ENCODE results near the gene CCDC92. TPM values are rescaled to one million over a fixed set of nuclear protein-coding genes. Genes with fewer than 3 reads are reported as not detected.

Gene CCDC92
- total and polyA plus RNA-seq, 2 of the 13 experiments (the other 11 are each of a cell fraction or from before 2014, with no cell fraction given), result 5.4 to 14.7 TPM

GRCh38 chr12:124010687-124011086 is 38.1 kb upstream of the CCDC92 start:
- FAIRE-seq (no peak), DNase-seq (ENCODE audit: low spot score) (no peak), ATAC-seq (no peak)
- Histone ChIP-seq H3K27ac (ENCODE audit: extremely low read length, insufficient read depth, low read length) (no peak overlapping the region), H2AFZ (ENCODE audit: low read length) (no peak overlapping the region), H3K4me1 (ENCODE audit: insufficient read depth, low read length) (0 out of 2 replicates have a peak, but pooled peaks cover 4% of the 10 kb centered on the region), H3K4me3 (replicated peaks in 1 of 3; ENCODE audit: insufficient read depth in 1 of 3, low read depth in 2 of 3, low read length in 3 of 3) (no peak overlapping the region), H3K36me3 (replicated peaks in 1 of 2; ENCODE audit: control insufficient read depth in 1 of 2, insufficient read depth in 2 of 2, low read length in 2 of 2) (peaks cover 14 to 66% of the 10 kb centered on the region in 2 experiments; a peak in 4 of 5 replicates), H3K9me3 (ENCODE audit: low read length) (no peaks in the 10 kb centered on the region), H3K27me3 (ENCODE audit: control insufficient read depth in 1 of 2, insufficient read depth in 2 of 2, low read length in 2 of 2) (no peaks in the 10 kb centered on the region), H3K79me2 (ENCODE audit: insufficient read depth, low read length) (peaks cover 2% of the 10 kb centered on the region), H4K20me1 (ENCODE audit: insufficient read depth, low read length) (peaks cover 7% of the 10 kb centered on the region), H3K9ac (ENCODE audit: insufficient read depth, low read depth, low read length) (no peak overlapping the region), H3K4me2 (ENCODE audit: low read depth, low read length) (no peak overlapping the region)
- BruUV-seq (replicated peaks), result no TSS peak
- in situ Hi-C loops (cut with HindIII; ENCODE audit: extremely low pct_ligation_motif_present, low pct_unique_long_range_greater_than_20kb), result no loop called here
- ChIA-PET CTCF (ENCODE audit: low intra/inter-chr PET ratio, low total read pairs) (no interaction called here), POLR2A (no interaction called here)
- 92% methylated on average over 3 of the region's 3 CpGs for WGBS (ENCODE audit: low lambda C conversion rate)
- TF ChIP-seq USF2 (IDR thresholded peaks at IDR 0.05; ENCODE audit: low read depth, low read length) (no peak), USF2 (CRISPR knock-in tag; IDR thresholded peaks at IDR 0.05; ENCODE audit: borderline replicate concordance) (no peak), ZBTB25 (CRISPR knock-in tag; IDR thresholded peaks at IDR 0.05) (no peak), ZNF160 (CRISPR knock-in tag; IDR thresholded peaks at IDR 0.05) (no peak), PTBP1 (IDR thresholded peaks at IDR 0.05; ENCODE audit: low read depth, low read length, poor library complexity, severe bottlenecking) (no peak), NFKBIZ (CRISPR knock-in tag; IDR thresholded peaks at IDR 0.05) (no peak), SP2 (CRISPR knock-in tag; IDR thresholded peaks at IDR 0.05) (no peak), ZNF224 (CRISPR knock-in tag; IDR thresholded peaks at IDR 0.05) (no peak), THRA (CRISPR knock-in tag; IDR thresholded peaks at IDR 0.05; ENCODE audit: borderline replicate concordance) (no peak), SUZ12 (IDR thresholded peaks at IDR 0.05; ENCODE audit: low read depth, low read length) (no peak), ZNF703 (CRISPR knock-in tag; IDR thresholded peaks at IDR 0.05; ENCODE audit: borderline replicate concordance) (no peak), SP140L (CRISPR knock-in tag; IDR thresholded peaks at IDR 0.05; ENCODE audit: borderline replicate concordance) (no peak), SMAD3 (CRISPR knock-in tag; IDR thresholded peaks at IDR 0.05) (no peak), AGO1 (IDR thresholded peaks at IDR 0.05; ENCODE audit: low read depth, low read length, poor library complexity, severe bottlenecking) (no peak), ATF3 (CRISPR knock-in tag; IDR thresholded peaks at IDR 0.05) (no peak)
- intact Hi-C loops (cut with micrococcal nuclease; ENCODE audit: unreplicated experiment), result no loop called here

Measured in HepG2 (cell line).